NCI-H1436 treated with DMSO at 0.1 percent for 48 hours (cell line): ENCODE measurements around the gene REXO2.

Experiments used
- DNase-seq: peaks from one replicate; lab custom pipeline; 2025; lab: John Stamatoyannopoulos, UW

REXO2 gene

DNA sequence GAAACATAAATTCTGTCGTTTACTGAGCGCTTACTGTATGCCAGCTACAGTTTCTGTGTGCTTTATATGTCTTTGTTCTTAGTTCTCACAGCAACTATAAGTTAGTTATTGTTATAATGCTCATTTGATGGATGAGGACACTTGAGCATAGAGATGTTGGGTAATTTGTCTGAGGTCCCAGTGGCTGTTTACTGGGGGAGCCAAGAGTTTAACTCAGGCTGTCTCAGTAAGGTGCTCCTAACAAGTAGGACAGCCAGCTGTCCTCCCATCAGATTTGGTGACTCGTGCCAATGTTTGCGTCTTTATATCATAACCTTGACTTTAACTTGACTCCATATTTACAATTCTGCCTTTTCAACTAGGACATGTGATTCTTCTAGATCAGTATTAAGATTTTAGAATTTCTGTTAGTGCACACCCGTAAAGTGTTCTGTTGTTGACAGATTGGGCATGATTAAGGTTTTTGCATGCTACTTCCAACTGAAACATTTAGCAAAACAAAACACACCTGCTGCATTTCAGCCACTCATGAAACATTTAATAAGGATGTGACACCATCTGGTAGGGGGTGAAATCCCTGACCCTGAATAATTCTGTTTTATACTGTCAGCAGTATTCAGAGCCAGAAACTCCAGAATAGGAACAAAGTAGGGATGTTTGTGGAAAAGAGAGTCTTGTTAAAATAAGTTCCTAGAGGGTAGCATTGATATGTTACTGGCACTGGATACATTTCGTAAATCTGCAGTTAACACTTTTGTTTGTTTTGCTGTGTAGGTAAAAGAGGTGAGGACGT is 1.9 kb downstream of the REXO2 start:
- no peak for DNase-seq

DNA sequence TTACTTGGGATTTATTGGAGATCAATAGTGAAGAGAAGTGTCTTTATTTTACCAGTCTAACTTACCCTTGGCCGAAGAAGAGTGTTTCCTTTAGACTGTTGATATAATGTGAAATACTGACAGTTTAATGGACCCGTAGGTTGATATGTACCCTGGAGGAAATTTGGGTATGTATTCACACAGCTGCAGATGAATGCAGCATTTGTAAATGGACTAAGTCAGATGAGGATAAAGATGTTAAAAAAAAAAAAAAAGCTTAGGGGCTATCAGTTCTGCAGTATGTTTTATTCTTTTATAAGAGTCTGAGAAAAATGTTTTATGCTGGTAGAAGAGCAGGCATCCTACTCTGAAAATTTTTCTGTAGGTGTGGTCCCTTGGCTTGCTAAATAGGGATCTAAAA is 2.7 kb downstream of the REXO2 start:
- no peak for DNase-seq

DNA sequence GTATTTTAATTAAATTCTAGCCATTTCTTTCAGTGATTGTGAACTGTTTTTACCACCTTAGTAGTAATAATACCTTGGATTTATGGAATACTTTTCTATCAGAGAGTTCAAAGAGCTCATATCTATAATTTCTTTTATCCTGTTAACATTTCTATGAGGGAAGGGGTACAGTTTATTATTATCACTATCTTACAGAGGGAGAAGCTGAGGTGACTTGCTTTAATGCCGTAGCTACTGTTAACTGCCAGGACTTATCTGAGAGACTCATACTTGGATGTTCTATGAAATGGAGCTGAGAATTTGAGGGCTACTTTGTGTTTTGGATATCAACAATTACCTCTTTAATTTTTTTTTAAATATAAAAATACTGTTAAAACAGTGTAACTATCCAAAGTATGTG is 3.3 kb downstream of the REXO2 start:
- no peak for DNase-seq

DNA sequence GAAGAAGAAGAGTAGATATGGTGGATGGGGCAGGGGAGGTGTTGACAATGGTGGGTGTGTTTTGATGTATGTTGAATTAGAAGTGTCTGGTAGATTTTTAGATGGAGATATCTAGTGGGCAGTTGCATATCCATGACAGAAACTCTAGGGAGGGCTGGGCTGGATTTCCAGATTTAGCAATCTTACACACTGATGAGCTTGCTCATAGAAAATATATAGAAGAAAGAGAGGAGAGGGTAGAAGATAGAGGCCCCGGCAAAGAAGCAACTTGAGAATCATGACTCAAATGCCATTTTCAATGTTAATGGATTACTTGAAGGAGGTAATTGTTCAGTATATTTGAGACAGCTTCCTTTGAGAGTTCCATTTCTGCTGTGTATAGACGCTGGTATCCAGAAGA is 8.2 kb downstream of the REXO2 start:
- no peak for DNase-seq

DNA sequence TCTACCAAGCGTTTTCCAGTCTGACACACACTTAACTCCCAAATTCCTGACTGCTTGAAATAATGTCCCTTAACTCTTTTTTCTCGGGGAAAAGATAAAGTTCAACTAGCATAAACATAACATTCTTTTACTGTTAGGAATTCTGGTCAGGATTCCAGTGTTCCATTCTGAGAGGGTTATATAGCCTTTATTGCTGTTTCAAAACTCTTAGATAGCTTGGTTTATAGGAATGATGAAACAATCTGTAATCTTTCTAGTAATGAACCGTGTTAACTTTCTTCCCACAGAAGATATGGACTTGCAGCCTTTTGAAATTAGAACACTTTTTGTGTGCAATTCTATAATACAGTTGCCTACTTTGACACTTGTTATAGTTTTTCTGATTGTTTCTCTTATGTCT is 8.6 kb downstream of the REXO2 start:
- no peak for DNase-seq

DNA sequence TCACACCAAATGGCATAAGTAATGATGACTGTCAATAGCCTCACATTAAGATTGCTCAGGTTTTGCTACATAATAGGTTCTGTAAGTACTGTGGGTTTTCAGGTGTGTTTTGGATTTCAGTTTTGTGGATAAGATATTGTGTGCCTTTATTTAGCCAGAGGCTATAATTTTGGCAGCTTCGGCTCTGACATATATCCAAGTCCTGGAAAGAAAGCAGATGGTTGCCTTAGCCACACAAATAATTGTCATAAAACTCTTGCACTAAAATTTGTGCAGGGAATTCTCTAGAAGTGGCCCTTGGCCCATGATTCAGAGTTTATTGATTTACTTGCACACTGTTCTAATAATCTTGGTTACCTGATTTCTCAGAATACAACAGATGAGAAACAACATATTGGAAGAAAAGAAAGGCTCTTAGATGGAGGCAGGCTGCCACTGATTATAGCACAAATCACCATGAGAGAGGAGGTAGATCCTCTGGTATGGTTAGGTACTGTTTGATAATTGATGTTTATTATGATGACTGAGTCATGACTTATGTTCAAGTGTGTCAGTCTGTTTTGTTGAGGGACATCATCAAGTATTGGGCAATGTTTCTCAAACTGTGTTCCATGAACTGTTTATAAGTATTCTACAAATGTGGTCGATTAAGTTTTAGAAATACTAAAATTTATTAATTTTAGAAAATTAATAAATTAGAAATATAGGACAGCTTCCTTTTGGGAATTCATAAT is 9.6 kb downstream of the REXO2 start:
- DNase-seq: no peak

DNA sequence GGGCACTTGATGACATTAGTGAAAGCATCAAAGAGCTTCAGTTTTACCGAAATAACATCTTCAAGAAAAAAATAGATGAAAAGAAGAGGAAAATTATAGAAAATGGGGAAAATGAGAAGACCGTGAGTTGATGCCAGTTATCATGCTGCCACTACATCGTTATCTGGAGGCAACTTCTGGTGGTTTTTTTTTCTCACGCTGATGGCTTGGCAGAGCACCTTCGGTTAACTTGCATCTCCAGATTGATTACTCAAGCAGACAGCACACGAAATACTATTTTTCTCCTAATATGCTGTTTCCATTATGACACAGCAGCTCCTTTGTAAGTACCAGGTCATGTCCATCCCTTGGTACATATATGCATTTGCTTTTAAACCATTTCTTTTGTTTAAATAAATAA is 10.6 kb downstream of the REXO2 start:
- DNase-seq: no peak

DNA sequence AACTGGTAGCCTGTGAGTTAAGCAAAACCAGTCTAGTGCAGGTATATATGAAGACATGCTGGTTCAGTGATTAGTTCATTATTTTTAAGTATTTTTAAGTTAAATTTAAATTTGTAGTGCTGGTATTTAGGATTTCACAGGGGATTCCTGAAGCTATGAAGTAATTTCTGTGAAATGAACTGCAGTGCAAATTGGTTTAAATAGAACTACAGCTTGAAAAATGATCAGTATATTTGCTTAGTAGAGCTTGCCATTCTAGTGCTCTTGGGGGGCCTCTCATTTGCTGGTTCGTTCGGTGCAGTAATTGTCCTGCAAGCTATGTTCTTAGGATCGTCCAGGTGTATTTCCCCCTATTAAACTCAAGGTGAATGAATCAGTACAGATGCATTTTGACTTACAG is 13.1 kb downstream of the REXO2 start:
- no peak for DNase-seq

DNA sequence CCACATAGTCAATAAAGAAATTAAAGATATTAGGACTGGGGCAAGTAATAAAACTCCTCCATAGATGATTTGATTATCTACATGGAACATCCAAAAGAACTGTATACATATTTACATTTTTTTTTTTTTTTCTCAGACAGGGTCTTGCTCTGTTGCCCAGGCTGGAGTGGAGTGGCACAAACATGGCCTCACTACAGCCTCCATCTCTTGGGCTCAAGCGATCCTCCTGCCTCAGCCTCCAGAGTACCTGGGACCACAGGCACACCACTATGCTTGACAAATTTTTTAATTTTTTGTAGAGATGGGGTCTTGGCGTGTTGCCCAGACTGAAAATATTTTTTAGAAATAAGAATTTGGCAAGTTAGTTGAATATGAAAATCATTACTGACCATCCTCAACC is 24.7 kb downstream of the REXO2 start:
- no peak for DNase-seq

DNA sequence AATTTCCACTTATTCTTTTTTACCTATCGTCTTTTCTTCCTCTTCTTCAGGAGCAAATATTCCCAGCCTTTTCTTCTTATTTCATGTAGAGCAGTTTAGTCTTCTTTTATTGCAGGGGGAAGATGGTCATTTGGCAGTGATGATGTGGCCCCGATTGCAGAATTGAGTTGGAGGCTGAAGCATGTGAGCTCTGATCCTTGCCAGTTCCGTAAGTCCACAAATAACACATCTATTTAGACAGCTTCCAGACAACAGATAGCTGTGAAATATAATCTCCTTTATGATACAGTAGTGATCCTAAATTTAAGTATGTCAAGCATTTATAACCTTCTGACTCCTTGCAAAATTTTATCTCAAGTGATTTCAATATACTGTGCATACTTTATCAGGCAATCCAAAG is 27.5 kb downstream of the REXO2 start:
- DNase-seq: no peak

DNA sequence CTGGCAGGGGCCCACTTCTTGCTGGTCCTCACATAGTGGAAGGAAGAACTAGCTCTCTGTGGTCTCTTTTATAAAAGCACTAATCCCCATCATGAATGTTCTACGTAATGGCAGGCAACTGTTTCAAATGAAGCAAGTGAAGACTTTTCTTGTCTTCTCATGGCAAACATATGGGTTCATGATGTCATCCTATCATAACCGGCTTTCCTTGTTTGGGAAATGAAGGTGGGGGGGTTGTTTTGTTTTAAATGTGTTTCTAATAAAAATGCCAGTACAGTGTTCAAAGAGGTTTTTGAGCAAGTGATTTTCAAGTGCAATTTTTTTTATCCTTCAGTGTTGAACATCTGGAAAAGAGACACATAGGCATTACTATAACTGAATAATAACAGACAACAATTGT is 33.4 kb downstream of the REXO2 start:
- no peak for DNase-seq

DNA sequence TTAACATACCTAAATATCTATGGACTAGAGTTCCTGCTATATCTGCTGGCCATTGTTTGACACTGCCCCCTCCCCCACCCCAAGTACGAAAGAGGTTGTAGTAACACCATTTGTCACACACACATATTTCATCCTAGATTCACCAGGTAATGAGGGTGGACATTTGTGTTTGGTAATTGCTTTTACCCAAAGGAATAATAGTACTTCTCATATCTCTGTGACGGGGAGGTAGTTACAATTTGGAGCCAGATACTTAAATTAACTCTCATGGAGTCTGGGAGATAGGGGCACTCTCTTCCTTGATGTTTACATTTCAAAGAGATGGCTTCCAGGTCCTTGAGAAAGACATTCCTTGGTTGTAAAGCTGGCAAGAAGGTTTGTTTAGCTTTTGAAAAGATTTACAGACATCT is 38.7 kb downstream of the REXO2 start:
- DNase-seq: no peak

DNA sequence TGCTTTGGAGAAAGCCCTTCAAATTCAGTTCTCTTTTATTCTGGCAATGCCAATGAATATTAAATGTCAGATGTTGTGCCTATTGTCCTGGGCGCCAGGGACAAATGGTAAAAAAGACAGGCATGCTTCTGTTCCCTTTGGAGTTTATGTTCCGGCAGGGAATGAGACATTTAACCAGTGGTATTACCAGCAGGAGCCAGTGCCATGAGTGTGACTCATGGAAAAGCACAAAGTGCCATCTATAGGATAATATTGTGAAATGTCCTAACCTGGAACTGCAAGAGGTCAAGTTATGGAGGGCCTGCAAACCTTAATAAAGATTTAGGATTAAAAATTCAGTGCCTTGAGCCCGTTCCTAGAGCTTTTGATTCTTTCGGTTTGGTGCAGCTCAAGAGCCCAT is 39.5 kb downstream of the REXO2 start:
- DNase-seq: no peak

DNA sequence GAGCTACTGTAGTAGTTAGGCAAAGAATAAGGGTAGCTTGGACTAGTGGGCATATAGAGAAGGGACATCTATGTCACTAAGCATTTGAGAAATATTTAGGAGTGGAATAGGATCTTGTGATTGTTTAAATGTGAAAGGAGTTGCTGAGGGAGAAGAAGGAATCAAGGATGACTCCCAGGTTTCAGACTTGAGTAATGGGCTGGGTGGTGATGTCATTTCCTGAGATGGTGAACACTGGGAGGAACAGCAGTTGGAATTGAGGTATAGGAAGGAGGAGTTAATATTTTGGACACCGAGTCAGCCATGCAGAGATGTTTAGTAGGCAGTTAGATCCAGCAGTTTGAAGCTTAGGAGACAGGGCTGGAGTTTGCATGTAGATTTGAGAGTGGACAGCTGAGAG is 40.1 kb downstream of the REXO2 start:
- DNase-seq: no peak

DNA sequence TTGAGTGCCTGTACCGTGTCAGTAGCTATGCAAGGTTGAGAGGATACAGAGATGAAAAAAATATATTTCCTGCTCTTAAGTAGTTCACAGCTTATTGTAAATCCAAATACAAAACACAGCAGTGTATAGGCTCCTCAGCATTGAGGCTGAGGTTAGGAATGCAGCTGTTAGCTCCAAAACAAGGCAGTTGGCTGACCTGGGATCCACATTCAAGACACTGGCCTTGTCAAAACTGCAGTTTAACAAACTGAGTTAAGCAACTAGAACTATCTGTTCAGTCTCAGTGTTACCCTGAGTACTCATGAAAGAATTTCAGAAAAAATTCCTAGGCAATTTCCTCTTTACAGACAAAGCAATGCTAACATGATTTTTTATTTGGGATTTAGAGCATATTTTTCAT is 42.8 kb downstream of the REXO2 start:
- no peak for DNase-seq

DNA sequence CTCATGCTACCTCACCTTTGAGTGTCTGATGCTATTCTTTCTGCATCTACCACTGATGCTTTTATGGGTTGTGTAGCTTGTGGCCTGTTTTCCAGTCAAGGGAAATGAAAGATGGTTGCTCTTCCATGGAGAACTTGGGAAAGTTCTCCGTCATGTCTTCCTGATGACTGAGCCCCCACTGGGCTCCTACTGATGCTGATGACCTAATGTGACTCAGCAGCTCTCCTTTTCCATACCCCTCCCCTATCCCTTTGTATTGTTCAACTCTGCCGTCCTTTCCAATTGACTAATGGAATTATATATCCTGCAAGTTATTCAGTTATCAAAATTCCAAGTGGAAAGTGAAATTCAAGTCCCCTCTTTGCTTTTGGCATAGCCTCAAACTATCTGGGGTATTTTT is 44.7 kb downstream of the REXO2 start:
- no peak for DNase-seq

DNA sequence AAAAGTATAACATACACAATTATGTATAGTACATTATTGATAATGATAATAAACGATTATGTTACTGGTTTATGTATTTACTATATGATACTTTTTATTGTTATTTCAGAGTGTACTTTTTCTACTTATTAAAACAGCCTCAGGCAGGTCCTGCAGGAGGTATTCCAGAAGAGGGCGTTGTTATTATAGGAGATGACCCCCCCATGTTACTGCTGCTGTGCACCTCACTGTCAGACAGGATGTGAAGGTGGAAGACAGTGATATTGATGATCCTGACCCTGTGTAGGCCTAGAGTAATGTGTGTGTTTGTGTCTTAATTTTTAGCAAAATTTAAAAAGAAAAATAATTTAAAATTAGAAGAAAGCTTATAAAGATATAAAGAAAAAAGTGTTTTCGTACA is 57.6 kb downstream of the REXO2 start:
- DNase-seq: no peak

DNA sequence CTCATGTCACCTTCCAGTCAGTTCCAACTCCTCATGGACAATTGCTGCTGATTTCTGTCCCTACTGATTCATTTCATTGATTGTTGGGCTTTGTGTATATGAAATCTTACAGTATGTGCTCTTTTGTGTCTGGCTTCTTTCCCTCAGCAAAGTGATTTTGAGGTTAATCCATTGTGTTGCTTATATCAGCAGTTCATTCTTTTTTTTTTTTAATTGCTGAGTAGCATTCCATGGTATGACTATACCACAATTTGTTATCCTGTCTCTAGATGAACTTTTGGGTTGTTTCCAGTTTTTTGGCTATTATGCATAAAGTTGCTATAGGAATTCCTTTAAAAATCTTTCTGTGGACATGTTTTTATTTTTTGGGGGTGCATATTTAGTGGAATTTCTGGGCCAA is 60.5 kb downstream of the REXO2 start:
- no peak for DNase-seq
